Fibroblast of skin of scalp (primary cell): ENCODE results near the gene CTTN.
"Not testable (repeated sequence)": the region's sequence is repeated elsewhere in the genome, so short reads cannot be mapped to it uniquely, and the experiment has no call there.

Source experiments
- DNase-seq: peaks from one replicate; pipeline ENCODE4 v3.0.0-alpha.2; 2013

Gene CTTN

DNA sequence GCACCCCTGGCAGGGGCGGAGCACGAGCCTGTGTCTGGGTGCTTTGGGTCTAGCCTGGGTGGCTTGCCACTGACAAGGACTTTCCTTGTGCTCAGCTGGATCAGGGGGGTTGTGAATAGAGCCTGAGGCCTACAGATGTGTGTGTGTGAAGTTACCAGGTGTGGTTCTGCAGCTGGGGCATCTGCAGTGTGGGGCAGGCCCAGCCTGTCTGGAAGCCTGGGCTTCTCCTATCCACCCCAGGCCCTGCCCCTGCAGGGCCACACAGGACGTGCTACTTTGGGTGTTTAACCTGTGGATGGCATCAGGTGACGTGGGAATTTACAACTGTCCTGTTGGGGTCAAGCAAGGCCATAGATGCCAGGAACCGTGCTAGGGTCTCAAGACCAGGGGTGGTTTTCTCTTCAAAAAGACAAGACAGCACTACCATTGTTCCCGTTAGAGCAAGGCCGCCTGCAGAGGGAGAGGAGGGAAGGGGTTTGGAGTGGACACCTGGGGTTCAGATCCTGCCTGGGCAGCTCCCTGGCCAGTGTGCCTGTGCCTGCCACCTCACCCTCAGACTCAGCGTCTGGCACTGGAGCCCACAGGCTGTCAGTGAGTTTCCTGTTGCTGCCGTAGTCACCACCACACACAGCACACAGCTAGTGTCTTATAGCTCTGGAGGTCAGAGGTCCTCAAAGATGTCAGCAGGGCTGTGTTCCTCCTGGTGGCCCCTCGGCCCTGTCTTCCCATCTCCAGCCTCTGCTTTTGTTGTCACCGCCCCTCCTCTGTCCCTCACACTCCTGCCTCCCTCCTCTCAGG, 31.6 kb downstream of the CTTN start:
- no peak for DNase-seq

DNA sequence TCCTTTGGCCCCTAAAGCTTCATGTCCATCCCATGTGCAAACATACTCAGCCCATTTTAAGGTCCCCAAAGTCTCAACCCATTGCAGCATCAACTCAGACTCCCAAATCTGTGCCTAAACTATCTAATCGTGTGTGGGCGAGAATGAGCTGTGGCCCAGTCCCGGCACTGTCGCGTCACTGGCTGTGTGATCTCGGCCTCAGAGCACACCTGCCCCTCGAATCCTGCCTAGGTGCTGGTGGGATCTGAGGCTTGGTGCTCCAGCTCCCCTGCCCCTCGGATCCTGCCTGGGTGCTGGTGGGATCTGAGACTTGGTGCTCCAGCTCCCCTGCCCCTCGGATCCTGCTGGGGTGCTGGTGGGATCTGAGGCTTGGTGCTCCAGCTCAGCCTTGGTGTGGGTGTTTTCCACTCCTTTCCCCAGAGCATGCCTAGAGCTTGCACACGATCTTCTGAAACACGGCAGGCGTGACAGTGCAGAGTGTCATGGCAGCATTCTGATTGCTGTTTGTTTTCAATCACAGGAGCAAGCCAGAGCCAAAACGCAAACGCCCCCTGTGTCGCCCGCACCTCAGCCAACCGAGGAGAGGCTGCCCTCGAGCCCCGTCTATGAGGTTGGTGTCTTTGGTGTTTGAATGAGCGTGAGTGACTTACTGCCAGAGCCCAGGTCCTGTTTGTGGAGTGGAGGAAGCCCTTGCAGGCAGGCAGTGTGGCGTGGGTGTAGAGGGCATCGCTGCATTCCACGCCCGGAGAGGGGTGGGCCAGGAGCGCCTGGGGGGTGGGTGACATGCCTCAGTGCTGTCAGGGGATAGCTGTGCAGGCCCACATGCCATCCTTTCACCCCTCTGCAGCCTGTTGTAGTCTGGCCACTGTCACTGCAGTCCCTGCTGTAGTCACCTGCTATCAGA, 32.6 kb downstream of the CTTN start:
- DNase-seq, result no peak

DNA sequence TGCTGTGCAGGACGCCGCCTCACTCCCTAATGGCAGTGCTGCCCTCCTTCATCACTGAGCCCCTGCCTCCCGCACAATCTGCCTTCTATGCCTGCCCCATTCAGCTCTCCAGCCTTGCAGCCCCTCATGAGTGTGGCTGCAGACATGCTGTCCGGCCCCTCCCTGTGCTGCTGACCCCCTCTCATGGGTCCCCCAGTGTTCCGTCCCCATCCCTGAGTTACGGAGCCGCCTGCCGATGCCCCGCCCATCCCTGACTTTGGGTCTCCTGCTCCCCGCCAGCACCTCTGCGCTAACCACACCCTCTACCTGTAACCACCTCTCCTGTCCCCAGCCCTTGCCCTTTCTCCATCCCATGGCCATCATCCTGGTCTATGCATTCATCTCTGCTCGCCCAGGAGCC, 33.3 kb downstream of the CTTN start:
- no peak for DNase-seq

DNA sequence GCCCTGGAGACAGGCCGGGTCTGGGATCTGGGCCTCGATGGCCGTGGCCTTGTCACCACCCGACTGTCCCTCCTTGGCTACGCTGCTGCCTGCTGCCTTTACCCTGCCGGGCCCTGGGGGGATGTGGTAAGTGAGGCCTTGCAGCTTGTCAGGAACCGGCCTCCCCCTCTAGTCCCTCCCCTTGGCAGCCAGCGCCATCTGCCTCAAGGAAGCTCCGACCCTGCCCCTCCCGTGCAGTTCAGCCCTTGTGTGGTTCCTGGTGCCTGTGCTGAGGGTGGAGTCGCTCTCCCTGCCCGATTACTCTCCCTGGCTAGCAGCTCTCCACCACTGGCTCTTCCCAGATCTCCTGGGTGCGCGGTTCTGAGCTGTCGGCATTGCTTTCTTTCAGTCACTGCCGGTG, 33.7 kb downstream of the CTTN start:
- no peak for DNase-seq

DNA sequence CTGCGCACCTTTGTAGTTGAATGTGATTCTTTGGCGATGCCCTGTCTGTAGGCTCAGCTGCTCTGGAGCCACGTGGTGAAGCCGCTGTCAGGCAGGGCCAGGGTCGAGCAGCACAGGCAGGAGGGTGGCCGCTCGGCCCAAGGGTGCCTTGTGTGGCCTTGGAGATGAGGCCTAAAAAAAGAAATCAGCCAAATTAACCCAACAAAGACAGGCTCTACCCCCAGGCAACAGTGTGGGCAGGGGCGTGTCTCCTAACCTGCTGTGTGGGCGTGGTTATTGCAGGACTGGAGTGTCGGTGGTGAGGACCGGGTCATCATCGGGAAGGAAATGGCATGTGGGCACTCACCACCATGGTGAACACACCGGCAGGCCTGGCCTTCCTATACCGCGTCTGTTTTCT, 34.3 kb downstream of the CTTN start:
- DNase-seq, result no peak

DNA sequence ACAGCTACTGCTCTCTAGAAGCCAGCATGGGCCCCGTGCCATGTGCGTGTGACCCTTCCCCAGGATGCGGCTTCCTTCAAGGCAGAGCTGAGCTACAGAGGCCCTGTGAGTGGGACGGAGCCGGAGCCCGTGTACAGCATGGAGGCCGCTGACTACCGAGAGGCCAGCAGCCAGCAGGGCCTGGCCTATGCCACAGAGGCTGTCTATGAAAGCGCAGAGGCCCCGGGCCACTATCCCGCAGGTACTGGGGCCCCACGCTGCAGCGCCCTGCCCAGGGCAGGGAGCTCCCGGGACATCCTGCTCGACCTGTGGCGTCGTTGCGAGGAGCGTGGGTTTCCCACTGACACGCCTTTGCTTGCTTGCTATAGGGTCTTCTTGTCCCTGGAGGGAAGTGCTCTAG, 34.7 kb downstream of the CTTN start:
- no peak for DNase-seq

DNA sequence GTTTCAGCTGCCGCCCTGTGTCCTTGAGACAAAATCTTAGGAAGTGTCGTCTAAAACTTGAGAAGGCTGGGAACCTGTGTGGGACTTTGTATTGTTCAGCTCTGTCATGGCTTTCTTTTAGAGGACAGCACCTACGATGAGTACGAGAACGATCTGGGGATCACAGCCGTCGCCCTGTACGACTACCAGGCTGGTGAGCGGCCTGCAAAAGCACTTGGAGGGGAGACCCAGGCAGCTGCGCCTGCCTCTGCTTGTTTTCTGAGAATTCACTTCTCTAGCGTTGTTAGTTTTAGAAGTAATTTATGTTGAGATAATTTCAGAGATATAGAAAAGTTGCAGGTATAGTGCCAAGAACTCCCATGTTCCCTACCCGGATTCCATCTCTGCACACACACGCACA, 35.2 kb downstream of the CTTN start:
- no peak for DNase-seq

DNA sequence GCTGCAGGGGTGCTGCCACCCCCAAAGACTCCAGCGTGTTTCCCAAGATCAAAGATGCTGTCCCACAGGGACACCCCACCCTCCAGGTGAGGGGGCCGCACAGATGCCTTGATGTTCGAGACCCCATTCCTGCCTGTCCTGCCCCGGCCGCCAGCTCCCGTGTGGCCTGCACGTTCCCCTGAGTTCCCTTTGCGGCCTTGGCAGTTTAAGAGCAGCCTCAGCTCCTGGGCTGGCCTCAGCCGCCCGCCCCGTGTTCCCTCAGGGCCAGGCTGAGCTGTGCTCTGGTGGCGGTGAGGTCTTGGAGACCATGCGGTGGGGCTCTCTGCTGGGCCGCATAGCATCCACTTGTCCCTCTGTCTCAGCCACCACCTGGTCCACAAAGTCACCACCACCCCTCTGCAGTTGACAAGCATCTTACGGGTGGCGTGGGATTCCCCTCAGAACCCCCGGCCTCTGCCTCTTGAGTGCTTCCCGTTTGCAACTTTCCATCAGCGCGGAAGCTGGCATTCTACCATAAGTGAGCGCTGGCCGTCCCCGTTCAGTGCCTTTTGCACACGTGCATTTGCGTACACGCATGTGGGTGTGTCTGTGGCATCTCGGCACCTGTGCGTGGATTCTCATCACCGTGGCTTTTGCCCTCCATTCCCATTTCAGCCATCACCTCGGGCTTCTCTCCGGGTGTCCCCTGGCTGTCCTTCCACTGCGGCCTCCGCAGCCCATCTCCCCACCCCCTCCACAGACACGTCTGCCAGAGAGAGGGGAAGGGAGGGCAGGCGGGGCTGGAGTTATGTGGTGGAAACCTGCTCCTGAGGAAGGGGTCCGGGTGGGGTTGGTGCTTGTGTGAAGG, 35.9 kb downstream of the CTTN start:
- DNase-seq, result no peak

DNA sequence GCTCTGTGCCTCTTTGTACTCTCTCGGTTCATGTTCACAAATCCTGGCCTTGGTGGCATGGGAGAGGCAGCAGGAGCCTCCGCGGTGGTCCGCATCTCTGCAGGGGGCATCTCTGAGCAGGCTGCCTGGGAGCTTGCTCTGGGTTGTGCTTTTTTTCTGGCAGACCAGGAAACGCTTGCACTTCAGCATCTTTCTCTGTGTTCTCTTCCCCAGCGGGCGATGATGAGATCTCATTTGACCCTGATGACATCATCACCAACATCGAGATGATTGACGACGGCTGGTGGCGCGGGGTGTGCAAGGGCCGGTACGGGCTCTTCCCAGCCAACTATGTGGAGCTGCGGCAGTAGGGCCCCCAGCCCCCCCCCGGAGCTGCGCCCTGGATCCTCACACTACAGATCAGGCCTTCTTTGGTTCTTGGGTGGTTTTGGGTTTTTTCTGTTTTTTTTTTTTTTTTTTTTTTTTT, 36.5 kb downstream of the CTTN start:
- DNase-seq, result no peak

DNA sequence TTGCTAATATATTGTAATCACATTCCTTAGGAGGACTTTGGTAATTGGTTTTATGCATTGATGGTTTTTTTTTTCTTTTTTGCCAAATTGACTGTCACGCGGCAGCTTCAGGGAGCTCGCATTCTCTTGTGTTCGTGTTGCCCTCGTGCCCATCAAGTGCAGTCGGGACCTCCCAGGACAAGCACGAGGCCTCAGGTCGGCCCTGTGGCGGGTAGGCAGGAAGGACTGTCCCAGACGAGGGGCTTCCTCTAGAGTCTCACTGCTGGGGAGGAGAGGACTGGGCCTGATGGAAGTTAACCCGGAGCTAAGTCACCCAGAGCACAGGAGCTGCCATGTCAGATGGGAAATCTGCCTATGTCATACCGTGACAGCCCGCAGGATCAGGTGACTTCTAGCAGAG, 37.0 kb downstream of the CTTN start:
- no peak for DNase-seq

DNA sequence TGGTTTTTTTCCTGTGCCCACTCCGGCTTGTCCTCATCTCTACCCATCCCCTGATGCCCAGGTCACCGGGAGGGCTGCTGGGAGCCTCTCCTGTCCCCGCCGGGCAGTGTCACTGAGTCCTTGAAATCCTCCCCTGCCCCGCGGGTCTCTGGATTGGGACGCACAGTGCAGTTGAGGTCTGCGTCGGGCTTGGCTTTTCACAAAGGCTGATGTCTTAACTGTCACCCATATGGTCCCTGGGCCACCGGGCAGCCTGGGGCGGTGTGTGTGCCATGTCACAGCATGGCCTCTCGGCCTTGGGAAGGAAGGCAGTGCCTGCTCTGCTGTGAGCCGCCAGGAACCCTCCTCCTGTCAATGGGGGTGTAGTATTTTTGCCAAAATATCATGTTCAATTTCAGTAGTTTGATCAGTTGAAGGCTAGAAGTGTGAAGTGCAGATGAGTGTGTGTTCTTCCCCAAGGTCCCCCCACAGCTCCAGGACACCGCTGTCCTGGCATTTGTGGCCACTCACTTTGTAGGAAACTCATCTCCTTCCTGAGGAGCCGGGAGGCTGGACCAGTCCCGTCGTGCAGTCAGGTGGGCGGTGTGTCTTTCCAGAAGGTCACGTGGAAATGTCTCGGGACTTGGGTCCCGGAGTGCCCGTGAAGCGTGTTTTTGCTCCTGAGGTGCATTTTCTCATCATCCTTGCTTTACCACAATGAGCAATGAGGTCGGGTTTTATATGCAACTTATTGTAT, 37.6 kb downstream of the CTTN start:
- DNase-seq, result no peak

DNA sequence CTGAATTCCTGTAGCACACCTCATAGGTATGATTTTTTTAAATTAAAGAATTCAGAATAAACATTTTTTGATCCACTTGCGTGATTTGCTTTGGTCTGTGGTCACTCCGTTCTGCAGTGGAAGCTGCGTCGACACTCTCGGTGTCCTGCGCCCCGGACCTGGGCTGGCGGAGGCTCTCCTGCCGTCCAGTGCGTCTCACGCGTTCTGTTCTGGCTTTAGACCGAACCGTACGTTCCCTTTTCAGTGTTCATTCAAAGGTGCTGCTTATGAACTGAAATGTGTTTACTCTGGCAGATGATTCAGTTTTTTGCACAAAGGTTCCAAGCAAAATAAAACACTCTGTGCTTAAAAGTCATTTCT, 38.2 kb downstream of the CTTN start:
- no peak for DNase-seq

DNA sequence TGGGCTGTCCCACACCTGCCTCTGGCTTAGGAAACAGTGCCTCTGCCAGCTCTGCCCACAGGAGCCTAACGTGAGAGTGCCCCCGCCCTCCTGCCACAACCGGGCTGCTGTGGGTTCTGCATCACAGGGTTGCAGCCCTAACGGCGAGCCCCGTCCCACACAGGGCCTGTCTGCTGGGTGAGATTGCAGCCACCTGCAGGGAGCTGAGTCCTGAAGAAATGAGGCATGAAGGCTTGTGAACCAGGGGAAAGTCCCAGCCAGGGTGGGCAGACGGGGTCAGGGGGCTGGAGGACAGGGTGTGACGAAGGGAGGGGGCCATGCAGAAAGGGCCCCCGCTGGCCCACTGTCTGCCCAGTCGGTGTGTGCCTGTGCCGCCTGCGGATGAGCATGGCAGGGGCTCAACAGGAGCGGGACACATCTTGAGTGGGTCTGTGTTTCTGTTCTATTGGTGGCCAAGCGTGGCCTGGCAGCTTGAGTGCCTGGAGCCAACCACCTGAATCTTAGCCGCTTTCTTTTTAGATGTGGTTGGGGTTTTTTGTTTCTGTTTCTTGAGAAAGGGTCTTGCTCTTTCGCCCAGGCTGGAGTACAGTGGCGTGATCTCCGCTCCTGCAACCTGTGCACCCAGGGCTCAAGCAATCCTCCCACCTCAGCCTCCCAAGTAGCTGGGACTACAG, 38.9 kb downstream of the CTTN start:
- no peak for DNase-seq

DNA sequence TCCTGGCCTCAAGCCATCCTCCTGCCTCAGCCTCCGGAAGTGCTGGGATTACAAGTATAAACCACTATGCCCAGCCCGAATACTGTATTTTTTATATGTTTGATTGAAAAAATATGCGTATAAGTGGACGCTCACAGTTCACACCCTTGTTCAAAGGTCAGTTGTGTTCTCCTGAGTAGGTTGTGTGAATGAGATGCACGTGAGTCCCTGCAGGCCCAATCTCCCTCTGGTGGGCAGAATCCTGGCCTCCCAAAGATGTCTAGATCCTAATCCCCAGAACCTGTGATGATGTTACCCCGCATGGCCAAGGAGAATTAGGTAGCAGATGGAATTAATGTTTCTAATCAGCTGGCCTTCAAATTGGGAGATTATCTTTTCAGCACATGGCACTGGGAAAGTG, 41.9 kb downstream of the CTTN start:
- no peak for DNase-seq

DNA sequence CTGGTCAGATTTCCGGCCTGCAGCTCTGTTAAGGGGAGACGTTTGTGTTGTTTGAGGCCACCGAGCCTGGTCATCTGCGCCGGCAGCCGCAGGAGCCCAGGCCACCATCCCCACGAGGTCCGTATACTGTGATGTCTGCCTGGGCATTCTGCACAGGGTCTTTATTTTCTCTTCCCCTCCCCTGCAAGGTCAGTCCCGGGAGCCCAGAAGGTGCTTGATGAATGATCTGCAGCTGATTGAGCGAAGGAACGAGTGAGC, 45.4 kb downstream of the CTTN start:
- DNase-seq, result no peak

DNA sequence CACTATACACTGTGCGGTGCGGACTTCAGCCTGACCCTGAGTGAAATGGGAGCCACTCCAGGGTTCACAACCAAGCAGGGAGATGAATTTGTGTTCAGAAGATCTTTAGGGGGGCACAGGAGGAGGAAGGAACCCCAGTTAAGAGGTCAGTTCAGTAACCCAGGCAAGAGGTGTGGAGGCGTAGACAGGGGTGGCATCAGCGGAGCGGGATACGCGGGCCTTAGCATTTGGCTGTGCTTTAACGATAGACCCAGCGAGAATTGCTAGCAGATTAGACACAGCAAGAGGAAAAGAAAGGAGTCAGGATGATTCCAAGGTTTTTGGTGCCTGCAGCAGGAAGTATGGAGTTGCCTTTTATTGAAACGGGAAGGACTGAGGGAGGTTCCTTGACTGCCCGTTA, 46.8 kb downstream of the CTTN start:
- no peak for DNase-seq

DNA sequence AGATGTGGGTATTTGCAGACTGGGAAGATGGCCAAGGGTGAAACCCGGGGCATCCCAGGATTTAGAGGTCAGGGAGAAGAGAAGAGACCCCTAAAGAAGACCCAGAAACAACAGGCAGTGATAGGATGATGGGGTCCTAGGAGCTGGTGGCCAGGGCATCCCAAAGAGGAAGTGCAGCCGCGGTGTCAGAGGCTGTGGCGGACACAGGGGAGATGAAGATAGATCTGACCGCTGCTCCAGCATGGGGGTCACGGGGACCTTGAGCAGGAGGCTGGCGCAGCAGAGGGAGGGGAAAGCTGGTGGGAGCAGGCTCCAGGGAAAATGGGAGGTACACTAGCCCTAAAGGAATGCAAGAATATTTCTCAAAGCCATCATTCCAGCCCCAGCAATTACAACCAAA, 47.3 kb downstream of the CTTN start:
- DNase-seq, result peak; percentile 13

DNA sequence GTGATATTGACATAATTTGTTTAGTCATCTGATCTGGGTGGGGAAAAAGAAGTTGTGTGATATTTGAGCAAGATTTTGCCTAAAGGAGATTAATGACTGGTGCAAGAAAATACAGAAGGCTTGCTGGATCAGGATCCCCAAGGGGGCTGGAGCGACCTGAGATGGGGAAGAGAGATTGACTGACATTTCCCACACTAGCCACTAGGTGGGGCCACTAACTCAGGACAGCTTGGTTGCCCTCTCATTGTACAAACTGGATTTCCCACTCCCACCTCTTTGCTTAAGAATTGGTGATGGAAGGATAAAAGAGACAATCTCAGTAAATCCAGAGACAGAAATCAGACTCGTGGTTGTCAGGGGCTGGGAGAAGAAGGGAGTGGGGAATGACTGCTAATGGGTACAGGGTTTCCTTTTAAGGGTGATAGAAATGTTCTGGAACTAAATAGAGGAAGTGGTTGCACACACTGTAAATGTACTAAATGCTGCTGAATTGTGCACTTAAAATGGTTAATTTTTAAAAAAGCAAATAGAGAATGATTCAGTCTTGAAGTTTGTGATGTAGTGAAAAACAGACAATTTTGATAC, 50.7 kb downstream of the CTTN start:
- DNase-seq, result no peak

DNA sequence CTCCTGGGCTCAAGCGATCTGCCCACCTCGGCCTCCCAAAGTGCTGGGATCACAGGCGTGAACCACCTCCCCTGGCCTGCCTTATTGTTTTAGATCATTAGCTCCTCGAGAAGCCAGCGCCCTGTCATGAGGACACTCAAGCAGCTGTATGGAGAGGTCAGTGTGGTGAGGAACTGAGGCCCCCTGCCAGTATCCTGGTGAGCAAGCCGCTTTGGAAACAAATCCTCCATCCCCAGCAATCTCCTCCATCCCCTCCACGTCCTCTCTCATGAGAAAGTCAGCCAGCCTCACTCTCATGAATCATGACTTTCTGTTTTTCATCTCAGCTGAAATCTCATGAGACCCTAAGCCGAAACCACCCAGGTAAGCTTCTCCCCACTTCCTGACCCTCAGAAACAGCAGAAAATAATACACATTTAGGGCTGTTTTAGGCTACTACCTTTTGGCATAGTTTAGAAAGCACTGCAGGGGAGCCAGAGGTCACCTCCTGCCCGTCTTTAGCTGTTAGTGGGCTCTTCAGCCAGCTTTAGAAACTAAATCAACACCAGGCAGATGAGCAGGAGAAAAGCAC, 56.0 kb downstream of the CTTN start:
- DNase-seq, result no peak

DNA sequence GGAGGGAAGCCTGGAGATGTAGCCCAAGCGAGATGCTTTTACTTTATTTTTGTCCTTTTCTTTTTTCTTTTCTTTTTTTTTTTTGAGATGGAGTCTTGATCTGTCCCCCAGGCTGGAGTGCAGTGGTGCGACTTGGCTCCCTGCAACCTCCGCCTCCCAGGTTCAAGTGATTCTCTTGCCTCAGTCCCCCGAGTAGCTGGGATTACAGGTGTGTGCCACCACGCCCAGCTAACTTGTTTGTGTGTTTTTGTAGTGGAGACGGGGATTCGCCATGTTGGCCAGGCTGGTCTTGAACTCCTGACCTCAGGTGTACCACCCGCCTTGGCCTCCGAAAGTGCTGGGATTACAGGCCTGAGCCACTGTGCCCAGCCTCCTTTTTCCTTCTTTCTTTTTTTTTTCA, 56.5 kb downstream of the CTTN start:
- not testable (repeated sequence) for DNase-seq

DNA sequence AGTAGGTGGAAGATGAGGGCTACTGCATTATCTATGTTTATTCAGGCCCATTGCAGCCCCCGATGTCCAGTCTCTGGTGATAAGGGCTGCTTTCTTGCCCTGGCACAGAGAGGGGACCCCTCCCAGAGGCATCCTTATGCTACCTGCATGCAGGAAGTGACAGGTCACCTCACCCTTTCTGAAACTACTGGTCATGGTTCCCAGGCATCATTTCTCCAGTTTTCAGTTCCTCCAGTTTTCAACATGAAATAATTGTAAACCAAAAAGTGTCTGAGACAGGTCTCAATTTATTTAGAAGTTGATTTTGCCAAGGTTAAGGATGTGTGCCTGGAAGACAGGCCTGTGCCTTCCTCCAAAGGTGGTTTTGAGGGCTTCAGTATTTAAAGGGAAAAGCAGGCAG, 57.0 kb downstream of the CTTN start:
- DNase-seq, result no peak
